Measurements from ENCODE around the gene LMO7.

DNA sequence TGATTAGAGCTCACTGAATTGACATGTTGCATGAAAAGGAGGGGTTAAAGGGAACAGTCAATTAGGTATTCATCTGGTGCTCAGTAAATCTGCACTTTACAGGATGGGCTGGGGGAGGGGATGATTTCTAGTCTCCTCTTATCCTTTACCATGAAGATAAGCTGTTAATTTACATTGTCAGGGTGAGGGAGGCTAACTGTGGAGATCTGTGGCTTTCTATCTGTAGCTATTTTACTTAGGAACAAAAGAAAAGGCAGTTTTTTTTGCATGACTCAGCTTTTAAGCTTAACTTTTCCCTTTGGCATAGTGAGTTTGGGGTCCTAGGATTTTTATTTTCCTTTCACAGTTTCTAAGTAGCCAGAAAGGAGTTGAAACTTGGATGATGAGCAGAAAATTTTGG is 253.3 kb downstream of the LMO7 start:
- TF ChIP-seq POLR2A (IDR thresholded peaks at IDR 0.05; ENCODE audit: low read length) (no peak), GATA1 (IDR thresholded peaks at IDR 0.05; ENCODE audit: low read depth, low read length) (no peak)

Data from erythroblast (primary cell).